Frontal cortex (tissue), 4 donors: Measurements from ENCODE around the gene MST1. TPM values are rescaled to one million over a fixed set of nuclear protein-coding genes. Genes with fewer than 3 reads are reported as not detected.

Experiments used
- DNase-seq, 2 donors: peaks; one replicate each; pipeline ENCODE4 v3.0.0; 2012; ENCODE audit warnings: low spot score in 2 of 2
- FAIRE-seq: peaks from 2 replicates; lab custom pipeline; 2012; peaks lifted over from hg19 to GRCh38; lab: Jason Lieb, UNC
- small RNA-seq: library from RNA; depleted of rRNA; stranded (forward); fragments of <200 nt; gene quantifications from one replicate; pipeline ENCODE3, GENCODE V24; 2014
- total RNA-seq: library from RNA; depleted of rRNA; stranded (reverse); fragments of >200 nt; gene quantifications from one replicate; pipeline ENCODE4 v1.2.3, GENCODE V29; 2014
- donor health status: control.
- donor health status: control.
- donor health status: control.

MST1 gene
- total RNA-seq, 1 donor from 2014 or later, result 6.9 TPM

GRCh38 chr3:49644684-49645083 is 44.6 kb downstream of the MST1 start:
- DNase-seq, result no peak
- FAIRE-seq, result no peak

- DNase-seq, result no peak
- no peak for FAIRE-seq
Measured at GRCh38 chr3:49642708-49643145, 46.5 kb downstream of the MST1 start.

GRCh38 chr3:49641921-49642707 is 47.2 kb downstream of the MST1 start:
- DNase-seq, result no peak
- FAIRE-seq, result no peak

GRCh38 chr3:49641292-49641691 is 48.0 kb downstream of the MST1 start:
- DNase-seq (no peak), FAIRE-seq (no peak)

GRCh38 chr3:49639551-49639950 is 49.7 kb downstream of the MST1 start:
- FAIRE-seq (no peak), DNase-seq (no peak)

- no peak for DNase-seq
- no peak for FAIRE-seq
Measured at GRCh38 chr3:49638445-49638844, 50.8 kb downstream of the MST1 start.

- no peak for DNase-seq
- FAIRE-seq, result no peak
Measured at GRCh38 chr3:49636883-49637609, 52.2 kb downstream of the MST1 start.

- DNase-seq (no peak), FAIRE-seq (no peak)
Measured at GRCh38 chr3:49634736-49635135, 54.5 kb downstream of the MST1 start.

Small RNAs within 50 kb of the gene (small RNA-seq; reads per million reads assigned to genes)
- not detected for gene AMIGO3

Other genes starting within 250 kb of the MST1 start
- gene DAG1, start 219.2 kb downstream of the MST1 start, total RNA-seq, result 20.0 TPM
- 5.3 TPM for gene BSN, start 135.0 kb downstream of the MST1 start, total RNA-seq
- 66.0 TPM for gene APEH, start 15.1 kb downstream of the MST1 start, total RNA-seq
- gene RNF123, start 83 bp upstream of the MST1 start, total RNA-seq, result 25.3 TPM
- gene AMIGO3, start 30.2 kb upstream of the MST1 start, total RNA-seq, result not detected
- gene GMPPB, start 34.5 kb upstream of the MST1 start, total RNA-seq, result 9.4 TPM
- gene IP6K1, start 97.1 kb upstream of the MST1 start, total RNA-seq, result 51.4 TPM
- not detected for gene CDHR4, start 110.4 kb upstream of the MST1 start, total RNA-seq
- gene INKA1, start 113.8 kb upstream of the MST1 start, total RNA-seq, result 14.3 TPM
- 1.6 TPM for gene UBA7, start 124.5 kb upstream of the MST1 start, total RNA-seq
- gene TRAIP, start 167.1 kb upstream of the MST1 start, total RNA-seq, result 2.0 TPM
- 180 TPM for gene CAMKV, start 180.4 kb upstream of the MST1 start, total RNA-seq
- 0.41 TPM for gene MST1R, start 214.4 kb upstream of the MST1 start, total RNA-seq
- gene MON1A, start 240.3 kb upstream of the MST1 start, total RNA-seq, result 14.7 TPM